K562 (cell line): ENCODE results near the gene AGPAT1. TPM values are rescaled to one million over a fixed set of nuclear protein-coding genes. Genes with fewer than 3 reads are reported as not detected.

Experiments used
- CHD4 ChIP-seq: fragments of 200-600 bp; sonication (generic); IDR thresholded peaks from 3 replicates; pipeline ENCODE4 v1.6.1; 2012; ENCODE audit warnings: low read depth, mild to moderate bottlenecking, mixed read lengths, low read length, inconsistent platforms; ENCODE audit not compliant: insufficient read depth, insufficient replicate concordance, poor library complexity, severe bottlenecking
- EP300 ChIP-seq: IDR thresholded peaks from 2 replicates; pipeline ENCODE4 v1.6.1; 2012; ENCODE audit warnings: low read length, improper control_type of control experiment
- FOXM1 ChIP-seq, 2 experiments: fragments of 450-650 bp in 1 of 2; sonication (generic) in 1 of 2; formaldehyde crosslinking in 1 of 2; IDR thresholded peaks; 2 replicates each; pipeline versions ENCODE4 v1.6.1 to v1.9.0; 2017 to 2022; ENCODE audit warnings: low read depth in 2 of 2, mild to moderate bottlenecking in 2 of 2, missing genetic modification reagents in 1 of 2, moderate library complexity in 1 of 2
- GTF2F1 ChIP-seq: IDR thresholded peaks from 2 replicates; pipeline ENCODE4 v1.6.1; 2011; ENCODE audit warnings: low read depth, low read length, improper control_type of control experiment
- MTA2 ChIP-seq: fragments of 450-650 bp; IDR thresholded peaks from 2 replicates; pipeline ENCODE4 v1.6.1; 2016; ENCODE audit warnings: low read depth
- NFXL1 ChIP-seq: fragments of 450-650 bp; formaldehyde crosslinking; IDR thresholded peaks from 2 replicates; pipeline ENCODE4 v1.4.0; 2021; ENCODE audit warnings: mild to moderate bottlenecking
- SUPT5H ChIP-seq: fragments of 450-650 bp; IDR thresholded peaks from 2 replicates; pipeline ENCODE4 v1.6.1; 2016
- TAF7 ChIP-seq: fragments of 450-650 bp; IDR thresholded peaks from 2 replicates; pipeline ENCODE4 v1.6.1; 2016; ENCODE audit warnings: missing genetic modification characterization, missing compliant biosample characterization
- ZNF232 ChIP-seq: sonication (generic); formaldehyde crosslinking; IDR thresholded peaks from 2 replicates; pipeline ENCODE4 v1.8.0; 2022; ENCODE audit warnings: mild to moderate bottlenecking, missing genetic modification reagents
- ZNF3 ChIP-seq: fragments of 250-450 bp; sonication (Bioruptor Pico); IDR thresholded peaks from 2 replicates; pipeline ENCODE4 v1.5.0; 2021; ENCODE audit warnings: mild to moderate bottlenecking, moderate library complexity
- ZNF436 ChIP-seq: fragments of 250-450, 450-650 bp; sonication (Bioruptor Pico); formaldehyde crosslinking; IDR thresholded peaks from 2 replicates; pipeline ENCODE4 v1.7.0; 2020; ENCODE audit warnings: mild to moderate bottlenecking
- ZNF668 ChIP-seq: fragments of 250-450 bp; sonication (Bioruptor Pico); IDR thresholded peaks from 2 replicates; pipeline ENCODE4 v1.8.0; 2022; ENCODE audit warnings: mild to moderate bottlenecking, inconsistent platforms
- polyA plus RNA-seq, 8 experiments: library from polyadenylated mRNA; depleted of rRNA in 4 of 8; stranded (reverse) in 5 of 8; unstranded in 3 of 8; fragments of >200 nt; fragmentation: Nextera tagmentation in 2 of 8; fragmentation: Illumina TruSeq in 1 of 8; extraction: Ambion mirVana in 2 of 8; extraction: Trizol in 1 of 8; gene quantifications; 2 replicates each; pipeline versions ENCODE4 v1.2.1 to v1.2.3, GENCODE V29; 2011 to 2014; ENCODE audit warnings: inconsistent platforms in 1 of 8, missing spikeins in 1 of 8
- total RNA-seq, 7 experiments: library from RNA; depleted of rRNA in 6 of 7; stranded (reverse); fragments of >200 nt in 6 of 7; fragmentation: Illumina TruSeq in 2 of 7; extraction: Trizol in 2 of 7; gene quantifications; 2 replicates each; pipeline versions ENCODE4 v1.2.1 to v1.2.3, GENCODE V29; 2011 to 2021; ENCODE audit warnings: low replicate concordance in 1 of 7
- TF ChIP-seq, protein P1 (sequence below): sonication (generic); formaldehyde crosslinking; IDR thresholded peaks from 2 replicates; pipeline ENCODE4 v1.8.0; 2022; ENCODE audit warnings: mild to moderate bottlenecking, missing genetic modification reagents, borderline replicate concordance
- TF ChIP-seq, protein P2 (sequence below), 2 experiments: fragments of 450-650 bp in 1 of 2; sonication (generic) in 1 of 2; formaldehyde crosslinking in 1 of 2; IDR thresholded peaks; 2 replicates each; pipeline versions ENCODE4 v1.7.1 to v1.9.0; 2016 to 2022; ENCODE audit warnings: inconsistent platforms in 1 of 2, mild to moderate bottlenecking in 1 of 2, missing genetic modification reagents in 1 of 2
- TF ChIP-seq, protein P3 (sequence below), 2 experiments: fragments of 450-650 bp; IDR thresholded peaks; 2 replicates each; pipeline ENCODE4 v1.6.1; 2016

The AGPAT1 gene
- total and polyA plus RNA-seq, 9 of the 15 experiments (the other 6 are each of a cell fraction or from before 2014, with no cell fraction given): 37.9 to 176 (median 69.4) TPM

DNA sequence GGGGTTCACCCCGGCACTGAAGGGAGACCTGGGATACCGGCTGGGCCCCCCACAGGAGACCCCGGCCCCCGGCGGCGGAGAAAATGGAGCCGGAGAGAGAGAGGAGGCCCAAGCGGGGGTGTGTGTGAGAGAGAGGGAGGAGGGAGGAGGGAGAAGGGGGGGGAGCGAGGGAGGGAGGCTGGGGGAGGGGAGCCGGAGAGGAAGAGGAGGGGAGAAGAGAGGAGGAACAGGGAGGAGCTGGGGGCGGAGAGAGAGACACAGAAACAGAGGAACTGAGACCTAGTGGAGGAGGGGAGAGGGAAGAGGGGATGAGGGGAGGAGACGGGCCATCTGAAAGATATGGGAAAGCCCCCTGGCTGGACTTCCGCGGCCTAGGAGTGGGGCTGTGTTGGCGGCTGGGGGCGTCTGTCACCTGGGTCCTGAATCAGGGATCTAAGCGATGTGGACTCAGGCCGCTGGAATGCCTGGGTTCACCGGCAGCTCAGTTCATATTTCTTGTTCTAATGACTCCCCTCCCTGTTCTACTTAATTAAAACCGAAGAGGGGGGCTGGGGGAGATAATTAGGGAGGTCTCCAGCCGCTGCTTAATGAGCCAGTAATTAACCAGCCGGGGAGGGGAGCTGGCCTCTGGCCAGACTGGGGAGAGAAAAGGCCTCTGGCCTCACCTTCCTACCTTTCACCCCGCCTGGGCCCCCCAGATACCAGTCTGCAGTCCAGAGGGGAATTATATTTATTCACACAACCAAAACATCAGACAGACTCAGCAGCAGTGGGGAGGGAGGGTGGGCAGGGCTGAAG lies 14.4 kb upstream of the AGPAT1 start, which contains the start of gene PBX2 (continued):
- TF ChIP-seq, protein P1, sequence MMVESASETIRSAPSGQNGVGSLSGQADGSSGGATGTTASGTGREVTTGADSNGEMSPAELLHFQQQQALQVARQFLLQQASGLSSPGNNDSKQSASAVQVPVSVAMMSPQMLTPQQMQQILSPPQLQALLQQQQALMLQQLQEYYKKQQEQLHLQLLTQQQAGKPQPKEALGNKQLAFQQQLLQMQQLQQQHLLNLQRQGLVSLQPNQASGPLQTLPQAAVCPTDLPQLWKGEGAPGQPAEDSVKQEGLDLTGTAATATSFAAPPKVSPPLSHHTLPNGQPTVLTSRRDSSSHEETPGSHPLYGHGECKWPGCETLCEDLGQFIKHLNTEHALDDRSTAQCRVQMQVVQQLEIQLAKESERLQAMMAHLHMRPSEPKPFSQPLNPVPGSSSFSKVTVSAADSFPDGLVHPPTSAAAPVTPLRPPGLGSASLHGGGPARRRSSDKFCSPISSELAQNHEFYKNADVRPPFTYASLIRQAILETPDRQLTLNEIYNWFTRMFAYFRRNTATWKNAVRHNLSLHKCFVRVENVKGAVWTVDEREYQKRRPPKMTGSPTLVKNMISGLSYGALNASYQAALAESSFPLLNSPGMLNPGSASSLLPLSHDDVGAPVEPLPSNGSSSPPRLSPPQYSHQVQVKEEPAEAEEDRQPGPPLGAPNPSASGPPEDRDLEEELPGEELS (CRISPR knock-in tag): no peak
- no peak for TF ChIP-seq ZNF232 (CRISPR knock-in tag)
- no peak for TF ChIP-seq ZNF3 (CRISPR knock-in tag)
- TF ChIP-seq GTF2F1: no peak
- TF ChIP-seq MTA2: peak; percentile 63
- TF ChIP-seq NFXL1 (CRISPR knock-in tag): no peak
- TF ChIP-seq TAF7 (tag): no peak
- TF ChIP-seq, protein P2, sequence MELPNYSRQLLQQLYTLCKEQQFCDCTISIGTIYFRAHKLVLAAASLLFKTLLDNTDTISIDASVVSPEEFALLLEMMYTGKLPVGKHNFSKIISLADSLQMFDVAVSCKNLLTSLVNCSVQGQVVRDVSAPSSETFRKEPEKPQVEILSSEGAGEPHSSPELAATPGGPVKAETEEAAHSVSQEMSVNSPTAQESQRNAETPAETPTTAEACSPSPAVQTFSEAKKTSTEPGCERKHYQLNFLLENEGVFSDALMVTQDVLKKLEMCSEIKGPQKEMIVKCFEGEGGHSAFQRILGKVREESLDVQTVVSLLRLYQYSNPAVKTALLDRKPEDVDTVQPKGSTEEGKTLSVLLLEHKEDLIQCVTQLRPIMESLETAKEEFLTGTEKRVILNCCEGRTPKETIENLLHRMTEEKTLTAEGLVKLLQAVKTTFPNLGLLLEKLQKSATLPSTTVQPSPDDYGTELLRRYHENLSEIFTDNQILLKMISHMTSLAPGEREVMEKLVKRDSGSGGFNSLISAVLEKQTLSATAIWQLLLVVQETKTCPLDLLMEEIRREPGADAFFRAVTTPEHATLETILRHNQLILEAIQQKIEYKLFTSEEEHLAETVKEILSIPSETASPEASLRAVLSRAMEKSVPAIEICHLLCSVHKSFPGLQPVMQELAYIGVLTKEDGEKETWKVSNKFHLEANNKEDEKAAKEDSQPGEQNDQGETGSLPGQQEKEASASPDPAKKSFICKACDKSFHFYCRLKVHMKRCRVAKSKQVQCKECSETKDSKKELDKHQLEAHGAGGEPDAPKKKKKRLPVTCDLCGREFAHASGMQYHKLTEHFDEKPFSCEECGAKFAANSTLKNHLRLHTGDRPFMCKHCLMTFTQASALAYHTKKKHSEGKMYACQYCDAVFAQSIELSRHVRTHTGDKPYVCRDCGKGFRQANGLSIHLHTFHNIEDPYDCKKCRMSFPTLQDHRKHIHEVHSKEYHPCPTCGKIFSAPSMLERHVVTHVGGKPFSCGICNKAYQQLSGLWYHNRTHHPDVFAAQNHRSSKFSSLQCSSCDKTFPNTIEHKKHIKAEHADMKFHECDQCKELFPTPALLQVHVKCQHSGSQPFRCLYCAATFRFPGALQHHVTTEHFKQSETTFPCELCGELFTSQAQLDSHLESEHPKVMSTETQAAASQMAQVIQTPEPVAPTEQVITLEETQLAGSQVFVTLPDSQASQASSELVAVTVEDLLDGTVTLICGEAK (IDR thresholded peaks at IDR 0.05): peak; percentile 61
- TF ChIP-seq, protein P2 (CRISPR knock-in tag; IDR thresholded peaks at IDR 0.05): no peak
- no peak for TF ChIP-seq FOXM1 (IDR thresholded peaks at IDR 0.05; ENCODE audit: low read depth)
- TF ChIP-seq FOXM1 (CRISPR knock-in tag; IDR thresholded peaks at IDR 0.05; ENCODE audit: low read depth): no peak
- TF ChIP-seq EP300: peak; percentile 30; the same call in 1 of the 2 replicates
- peak; percentile 82 for TF ChIP-seq SUPT5H
- no peak for TF ChIP-seq ZNF436 (CRISPR knock-in tag)
- TF ChIP-seq CHD4: no peak
- TF ChIP-seq, protein P3, sequence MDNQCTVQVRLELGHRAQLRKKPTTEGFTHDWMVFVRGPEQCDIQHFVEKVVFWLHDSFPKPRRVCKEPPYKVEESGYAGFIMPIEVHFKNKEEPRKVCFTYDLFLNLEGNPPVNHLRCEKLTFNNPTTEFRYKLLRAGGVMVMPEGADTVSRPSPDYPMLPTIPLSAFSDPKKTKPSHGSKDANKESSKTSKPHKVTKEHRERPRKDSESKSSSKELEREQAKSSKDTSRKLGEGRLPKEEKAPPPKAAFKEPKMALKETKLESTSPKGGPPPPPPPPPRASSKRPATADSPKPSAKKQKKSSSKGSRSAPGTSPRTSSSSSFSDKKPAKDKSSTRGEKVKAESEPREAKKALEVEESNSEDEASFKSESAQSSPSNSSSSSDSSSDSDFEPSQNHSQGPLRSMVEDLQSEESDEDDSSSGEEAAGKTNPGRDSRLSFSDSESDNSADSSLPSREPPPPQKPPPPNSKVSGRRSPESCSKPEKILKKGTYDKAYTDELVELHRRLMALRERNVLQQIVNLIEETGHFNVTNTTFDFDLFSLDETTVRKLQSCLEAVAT (IDR thresholded peaks at IDR 0.05): peak; percentile 70 to 87
- no peak for TF ChIP-seq ZNF668 (CRISPR knock-in tag)
